ENCODE results near the gene MED9. TPM values are rescaled to one million over a fixed set of nuclear protein-coding genes. Genes with fewer than 3 reads are reported as not detected.

Gene MED9
- total RNA-seq, 1 donor from 2014 or later: 18.9 TPM

GRCh38 chr17:17498606-17499301 is 22.0 kb downstream of the MED9 start:
- no peaks in the 10 kb centered on the region for H3K36me3 ChIP-seq
- H3K4me3 ChIP-seq: no peak overlapping the region
- TF ChIP-seq CTCF (IDR thresholded peaks at IDR 0.05): no peak
- no peak for TF ChIP-seq POLR2A (IDR thresholded peaks at IDR 0.05)
- TF ChIP-seq POLR2AphosphoS5 (IDR thresholded peaks at IDR 0.05; ENCODE audit: insufficient read depth in 1 of 2, low read depth in 1 of 2): no peak
- no peak for DNase-seq (ENCODE audit: extremely low spot score in 2 of 2)
- H3K4me1 ChIP-seq: peaks cover 29% of the 10 kb centered on the region
- H3K27me3 ChIP-seq: no peaks in the 10 kb centered on the region
- intact Hi-C loops (cut with DNase I): loop anchor here (5.0 to 10.0 kb wide), 2 partner anchors 116 to 141 kb away; no protein-coding TSS in a partner anchor
- H3K27ac ChIP-seq: no peak overlapping the region
- H3K9me3 ChIP-seq: no peaks in the 10 kb centered on the region

- Histone ChIP-seq H3K4me1 (peaks cover 24% of the 10 kb centered on the region), H3K27ac (no peak overlapping the region), H3K27me3 (no peaks in the 10 kb centered on the region), H3K9me3 (no peaks in the 10 kb centered on the region), H3K4me3 (no peak overlapping the region), H3K36me3 (no peaks in the 10 kb centered on the region)
- no peak for TF ChIP-seq CTCF (IDR thresholded peaks at IDR 0.05)
- no peak for TF ChIP-seq POLR2AphosphoS5 (IDR thresholded peaks at IDR 0.05; ENCODE audit: insufficient read depth in 1 of 2, low read depth in 1 of 2)
- TF ChIP-seq POLR2A (IDR thresholded peaks at IDR 0.05): no peak
- DNase-seq (ENCODE audit: extremely low spot score in 2 of 2): no peak
- intact Hi-C loops (cut with DNase I): loop anchor here (5.0 to 10.0 kb wide), 3 partner anchors 115 to 145 kb away; no protein-coding TSS in a partner anchor
Measured at GRCh38 chr17:17499402-17500145, 22.8 kb downstream of the MED9 start.

GRCh38 chr17:17500999-17501605 is 24.3 kb downstream of the MED9 start:
- Histone ChIP-seq H3K27me3 (no peaks in the 10 kb centered on the region), H3K27ac (no peak overlapping the region), H3K4me1 (peaks cover 9% of the 10 kb centered on the region), H3K36me3 (no peaks in the 10 kb centered on the region), H3K4me3 (no peak overlapping the region), H3K9me3 (no peaks in the 10 kb centered on the region)
- intact Hi-C loops (cut with DNase I): loop anchor here (10.0 kb wide), 1 partner anchor 144 kb away; no protein-coding TSS in a partner anchor
- DNase-seq (ENCODE audit: extremely low spot score in 2 of 2): no peak
- TF ChIP-seq POLR2A (IDR thresholded peaks at IDR 0.05) (no peak), CTCF (IDR thresholded peaks at IDR 0.05) (no peak), POLR2AphosphoS5 (IDR thresholded peaks at IDR 0.05; ENCODE audit: insufficient read depth in 1 of 2, low read depth in 1 of 2) (no peak)

GRCh38 chr17:17502741-17503565 is 26.2 kb downstream of the MED9 start:
- Histone ChIP-seq H3K4me1 (no peaks in the 10 kb centered on the region), H3K36me3 (no peaks in the 10 kb centered on the region), H3K27me3 (no peaks in the 10 kb centered on the region), H3K27ac (no peak overlapping the region), H3K4me3 (no peak overlapping the region), H3K9me3 (no peaks in the 10 kb centered on the region)
- DNase-seq (ENCODE audit: extremely low spot score in 2 of 2): no peak
- intact Hi-C loops (cut with DNase I): loop anchor here (10.0 kb wide), 1 partner anchor 142 kb away; no protein-coding TSS in a partner anchor
- TF ChIP-seq POLR2A (IDR thresholded peaks at IDR 0.05) (no peak), CTCF (IDR thresholded peaks at IDR 0.05) (no peak), POLR2AphosphoS5 (IDR thresholded peaks at IDR 0.05; ENCODE audit: insufficient read depth in 1 of 2, low read depth in 1 of 2) (no peak)

Data from vagina (tissue), 2 donors.